ENCODE data around the gene ACADS. TPM values are rescaled to one million over a fixed set of nuclear protein-coding genes. Genes with fewer than 3 reads are reported as not detected.
A peak's percentile ranks its signal among the peaks of the same experiment; 100 is the strongest.

The ACADS gene
- total RNA-seq, result 10 to 100 TPM; 24.1 to 43.1 (median 32.9) TPM

GRCh38 chr12:120725659-120726509 lies at the start of gene ACADS:
ACADS (plus strand) TSS chr12:120725826; CDS start chr12:120725886, 60 bp downstream.
- H3K4me1 ChIP-seq, result peaks cover 16 to 35% (median 25%) of the 10 kb centered on the region in 4 donors
- ATAC-seq (ENCODE audit: low FRiP score in 2 of 2) (peak; percentile 97 to 99), DNase-seq (peak; percentile 95 to 99)
- peak within 1 kb of the TSS; percentile 80 to 86 (median 84) for H3K27ac ChIP-seq
- TF ChIP-seq CTCF (IDR thresholded peaks at IDR 0.05) (peak in 3 of 6 experiments; percentile 13 to 37 (median 21)), POLR2AphosphoS5 (IDR thresholded peaks at IDR 0.05) (peak; percentile 45 to 67), EP300 (IDR thresholded peaks at IDR 0.05) (no peak), POLR2A (IDR thresholded peaks at IDR 0.05) (peak; percentile 35 to 76 (median 55))
- no peaks in the 10 kb centered on the region for H3K9me3 ChIP-seq
- 8 to 51% methylated on average over 9 to 53 of the region's 66 CpGs for WGBS, 2 donors
- H3K4me3 ChIP-seq, result peak within 1 kb of the TSS; percentile 71 to 83 (median 76)
- H3K27me3 ChIP-seq, result no peaks in the 10 kb centered on the region
- H3K36me3 ChIP-seq, result peaks cover 3 to 55% (median 22%) of the 10 kb centered on the region in 4 donors

GRCh38 chr12:120677765-120678473 lies 47.7 kb upstream of the ACADS start:
- Histone ChIP-seq H3K27me3 (no peaks in the 10 kb centered on the region), H3K36me3 (no peaks in the 10 kb centered on the region), H3K4me3 (no peak overlapping the region), H3K9me3 (no peaks in the 10 kb centered on the region), H3K27ac (peak overlapping the region in 2 of 4 donors; percentile 65), H3K4me1 (peaks cover 0 to 12% (median 3%) of the 10 kb centered on the region in 4 donors)
- WGBS, 2 donors, result 49 to 51% methylated on average over 7 of the region's 7 CpGs
- no peak for TF ChIP-seq POLR2A (IDR thresholded peaks at IDR 0.05)
- TF ChIP-seq POLR2AphosphoS5 (IDR thresholded peaks at IDR 0.05), result peak; percentile 26 to 59
- no peak for ATAC-seq (ENCODE audit: low FRiP score in 2 of 2)
- no peak for DNase-seq

GRCh38 chr12:120678572-120678971 lies 47.1 kb upstream of the ACADS start:
- H3K9me3 ChIP-seq, result no peaks in the 10 kb centered on the region
- WGBS, 2 donors, result 59 to 68% methylated on average over 8 of the region's 8 CpGs

GRCh38 chr12:120680165-120680738 lies 45.4 kb upstream of the ACADS start:
- Histone ChIP-seq H3K27ac (no peak overlapping the region), H3K9me3 (no peaks in the 10 kb centered on the region), H3K4me3 (no peak overlapping the region), H3K36me3 (no peaks in the 10 kb centered on the region), H3K27me3 (no peaks in the 10 kb centered on the region), H3K4me1 (peaks cover 0 to 12% (median 3%) of the 10 kb centered on the region in 4 donors)
- DNase-seq, result no peak
- WGBS, 2 donors, result 42 to 46% methylated on average over 5 of the region's 5 CpGs
- no peak for ATAC-seq (ENCODE audit: low FRiP score in 2 of 2)
- no peak for TF ChIP-seq POLR2AphosphoS5 (IDR thresholded peaks at IDR 0.05)

More at GRCh38 chr12:120678572-120678971, 47.1 kb upstream of the ACADS start:
- Histone ChIP-seq H3K27me3 (no peaks in the 10 kb centered on the region), H3K4me3 (no peak overlapping the region), H3K4me1 (peaks cover 0 to 12% (median 3%) of the 10 kb centered on the region in 4 donors), H3K36me3 (no peaks in the 10 kb centered on the region), H3K27ac (peak overlapping the region in 1 of 4 donors; percentile 65)
- ATAC-seq (ENCODE audit: low FRiP score in 2 of 2), result no peak
- no peak for DNase-seq
- no peak for TF ChIP-seq POLR2A (IDR thresholded peaks at IDR 0.05)
- no peak for TF ChIP-seq POLR2AphosphoS5 (IDR thresholded peaks at IDR 0.05)
- TF ChIP-seq CTCF (IDR thresholded peaks at IDR 0.05), result no peak
- no peak for TF ChIP-seq EP300 (IDR thresholded peaks at IDR 0.05)

- no peak for DNase-seq
- no peak for ATAC-seq (ENCODE audit: low FRiP score in 2 of 2)
- H3K9me3 ChIP-seq, result no peaks in the 10 kb centered on the region
- 76 to 86% methylated on average over 8 of the region's 8 CpGs for WGBS, 2 donors
- H3K27me3 ChIP-seq, result no peaks in the 10 kb centered on the region
- TF ChIP-seq POLR2AphosphoS5 (IDR thresholded peaks at IDR 0.05), result peak in 1 of 2 donors; percentile 20
- no peak for TF ChIP-seq CTCF (IDR thresholded peaks at IDR 0.05)
- H3K4me3 ChIP-seq, result no peak overlapping the region
- H3K4me1 ChIP-seq, result peaks cover 19 to 32% (median 25%) of the 10 kb centered on the region in 4 donors
- no peak overlapping the region for H3K27ac ChIP-seq
- H3K36me3 ChIP-seq, result no peaks in the 10 kb centered on the region
Observed at GRCh38 chr12:120684523-120684932, 41.1 kb upstream of the ACADS start.

All from upper lobe of left lung (tissue), 6 donors.